Gastrocnemius medialis (tissue), 4 donors: ENCODE measurements around the gene UGT2B15. TPM values are rescaled to one million over a fixed set of nuclear protein-coding genes. Genes with fewer than 3 reads are reported as not detected.
"Not testable (repeated sequence)": the region's sequence is repeated elsewhere in the genome, so short reads cannot be mapped to it uniquely, and the experiment has no call there.

ENCODE experiments used
- ATAC-seq, 2 donors: fragments of 150-250 bp; one replicate each; pipeline ENCODE4 v1.9.1; 2016
- DNase-seq, 2 donors: peaks; one replicate each; pipeline ENCODE4 v3.0.0-alpha.2; 2019
- H3K27ac ChIP-seq, 4 donors: fragments of 200-600 bp; sonication (generic); 1 replicate in 1 of 4; 2 replicates in 3 of 4; pipeline ENCODE4 v1.5.1; 2016 to 2018; ENCODE audit warnings: mild to moderate bottlenecking in 2 of 4, moderate library complexity in 1 of 4
- H3K27me3 ChIP-seq, 3 donors: fragments of 200-600 bp; sonication (generic) in 2 of 3; 1 replicate in 1 of 3; 2 replicates in 2 of 3; pipeline versions ENCODE4 v1.5.1 to v1.6.0; 2016 to 2019; ENCODE audit warnings: mild to moderate bottlenecking in 1 of 3, moderate library complexity in 1 of 3
- H3K36me3 ChIP-seq, 2 donors: fragments of 200-600 bp; sonication (generic) in 1 of 2; one replicate each; pipeline ENCODE4 v1.5.1; 2017 to 2018
- H3K4me1 ChIP-seq, 2 donors: fragments of 200-600 bp; sonication (generic) in 1 of 2; one replicate each; pipeline ENCODE4 v1.5.1; 2016 to 2017; ENCODE audit warnings: mild to moderate bottlenecking in 2 of 2
- H3K4me3 ChIP-seq, 4 donors: fragments of 200-600 bp; sonication (generic) in 3 of 4; 1 replicate in 1 of 4; 2 replicates in 3 of 4; pipeline ENCODE4 v1.5.1; 2016 to 2019; ENCODE audit warnings: mild to moderate bottlenecking in 2 of 4
- H3K9me3 ChIP-seq, 3 donors: fragments of 200-600 bp; sonication (generic) in 2 of 3; 1 replicate in 1 of 3; 2 replicates in 2 of 3; pipeline ENCODE4 v1.5.1; 2016 to 2019
- CTCF ChIP-seq, 5 experiments: fragments of 450-650 bp in 3 of 5; fragments of 200-600 bp in 2 of 5; sonication (generic) in 2 of 5; IDR thresholded peaks in 4 of 5; conservative IDR thresholded peaks in 1 of 5; 1 replicate in 4 of 5; 2 replicates in 1 of 5; pipeline ENCODE4 v1.5.1; 2016 to 2019; ENCODE audit warnings: antibody characterized with exemption in 5 of 5, mild to moderate bottlenecking in 3 of 5, moderate library complexity in 3 of 5
- POLR2A ChIP-seq, 2 donors: fragments of 450-650 bp; IDR thresholded peaks; one replicate each; pipeline ENCODE4 v1.6.1; 2017; ENCODE audit warnings: antibody characterized with exemption in 2 of 2, mild to moderate bottlenecking in 2 of 2, moderate library complexity in 2 of 2
- in situ Hi-C, 4 donors: fragments of 200-750 bp; cut with MboI; loops; one replicate each; pipeline versions ENCODE4 v1.15.0 to v1.8.0; 2017; ENCODE audit warnings: low sequenced_read_pairs in 4 of 4
- intact Hi-C: fragments of 100-400 bp; cut with DNase I; formaldehyde crosslinking; loops from one replicate; pipeline ENCODE4 v1.15.1; 2023; ENCODE audit warnings: low total_unique reads
- total RNA-seq, 4 donors: library from RNA; depleted of rRNA; stranded (reverse); fragments of >200 nt; gene quantifications; one replicate each; pipeline versions ENCODE4 v1.1.0 to v1.2.3, GENCODE V29; 2016

Gene UGT2B15
- total RNA-seq, 4 donors from 2014 or later, result 0.16 to 0.19 TPM; not detected in 2

GRCh38 chr4:68658672-68659071 lies 11.8 kb downstream of the UGT2B15 start:
- DNase-seq (no peak), ATAC-seq (no peak)
- Histone ChIP-seq H3K4me3 (no peak overlapping the region), H3K9me3 (no peaks in the 10 kb centered on the region), H3K27me3 (no peaks in the 10 kb centered on the region), H3K27ac (no peak overlapping the region), H3K4me1 (no peaks in the 10 kb centered on the region), H3K36me3 (no peaks in the 10 kb centered on the region)
- intact Hi-C loops, result no loop called here
- TF ChIP-seq CTCF (IDR thresholded peaks at IDR 0.05 in 4 of 5, conservative IDR thresholded peaks at IDR 0.05 in 1 of 5) (no peak), POLR2A (IDR thresholded peaks at IDR 0.05) (no peak)
- in situ Hi-C loops, result no loop called here

DNA sequence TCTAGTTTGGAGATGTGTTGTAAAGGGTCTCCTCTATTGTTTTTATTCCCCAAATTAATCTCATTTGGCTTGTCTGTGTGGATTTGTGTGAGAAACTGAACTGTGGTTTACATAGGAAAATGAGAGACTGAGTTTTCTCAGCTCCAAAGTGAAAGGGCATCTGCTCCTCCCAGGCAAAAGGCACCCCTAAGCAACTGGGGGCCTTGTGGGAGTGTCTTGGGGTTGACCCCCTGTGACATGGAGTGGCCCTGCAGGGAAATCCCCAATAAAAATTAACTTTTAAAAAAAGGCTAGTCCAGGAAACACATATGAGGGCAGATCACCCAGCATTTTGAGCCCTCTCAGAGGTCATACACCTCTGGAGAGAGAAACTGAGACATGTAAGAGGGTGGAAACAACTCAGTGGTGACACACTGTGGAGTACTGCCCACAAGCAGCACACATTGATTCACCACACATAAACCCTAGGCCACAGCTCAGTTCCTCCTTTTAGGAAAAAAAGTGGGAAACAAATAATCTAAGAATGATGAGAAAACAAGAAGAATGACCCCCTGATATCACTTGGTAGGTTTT lies 13.3 kb downstream of the UGT2B15 start:
- ATAC-seq, H3K4me3 ChIP-seq, H3K27ac ChIP-seq, intact Hi-C loops, H3K4me1 ChIP-seq, H3K36me3 ChIP-seq, H3K27me3 ChIP-seq, H3K9me3 ChIP-seq, DNase-seq, in situ Hi-C loops: not testable (repeated sequence)

DNA sequence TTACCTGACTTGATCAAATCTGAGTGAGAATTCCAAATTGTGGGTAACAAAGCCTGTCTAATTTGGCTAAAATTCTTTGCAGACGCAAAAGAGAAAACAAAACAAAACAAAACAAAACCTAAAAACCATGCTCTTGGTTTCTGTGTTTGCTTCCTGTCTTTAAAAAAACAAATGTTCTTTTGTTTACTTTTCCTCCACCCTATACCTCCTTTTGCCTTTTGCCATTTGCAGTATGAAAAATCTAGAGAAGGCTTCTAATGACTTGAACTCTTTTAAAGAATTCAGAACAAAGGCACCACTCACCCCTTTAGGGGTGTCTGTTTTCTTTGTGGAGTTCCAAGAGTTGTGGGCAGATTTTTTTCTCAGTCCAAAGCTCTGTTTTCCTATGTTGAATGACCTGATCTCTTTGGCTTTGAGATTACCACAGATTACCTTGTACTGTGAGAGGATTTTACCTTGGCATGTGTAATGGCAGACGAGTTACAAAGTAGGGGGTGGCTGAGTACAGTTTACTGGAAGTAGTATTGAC lies 13.9 kb downstream of the UGT2B15 start:
- H3K4me3 ChIP-seq, ATAC-seq, in situ Hi-C loops: not testable (repeated sequence)

GRCh38 chr4:68655764-68656444 lies 14.5 kb downstream of the UGT2B15 start:
- H3K36me3 ChIP-seq, result no peaks in the 10 kb centered on the region
- H3K27ac ChIP-seq, result no peak overlapping the region
- no peak for ATAC-seq
- TF ChIP-seq CTCF (IDR thresholded peaks at IDR 0.05 in 4 of 5, conservative IDR thresholded peaks at IDR 0.05 in 1 of 5) (no peak), POLR2A (IDR thresholded peaks at IDR 0.05) (no peak)
- no peaks in the 10 kb centered on the region for H3K9me3 ChIP-seq
- in situ Hi-C loops (no loop called here), intact Hi-C loops (no loop called here)
- H3K27me3 ChIP-seq, result no peaks in the 10 kb centered on the region
- no peaks in the 10 kb centered on the region for H3K4me1 ChIP-seq
- DNase-seq, result no peak
- H3K4me3 ChIP-seq, result no peak overlapping the region

More for the DNA sequence above, 13.9 kb downstream of the UGT2B15 start:
- H3K4me1 ChIP-seq, H3K27me3 ChIP-seq, H3K36me3 ChIP-seq, DNase-seq, H3K9me3 ChIP-seq, H3K27ac ChIP-seq, intact Hi-C loops: not testable (repeated sequence)

GRCh38 chr4:68654946-68655721 lies 15.3 kb downstream of the UGT2B15 start:
- H3K4me1 ChIP-seq, result no peaks in the 10 kb centered on the region
- DNase-seq, result no peak
- no peaks in the 10 kb centered on the region for H3K27me3 ChIP-seq
- in situ Hi-C loops (no loop called here), intact Hi-C loops (no loop called here)
- no peaks in the 10 kb centered on the region for H3K9me3 ChIP-seq
- no peak for ATAC-seq
- no peak overlapping the region for H3K4me3 ChIP-seq
- H3K27ac ChIP-seq, result no peak overlapping the region
- TF ChIP-seq CTCF (IDR thresholded peaks at IDR 0.05 in 4 of 5, conservative IDR thresholded peaks at IDR 0.05 in 1 of 5), result no peak
- TF ChIP-seq POLR2A (IDR thresholded peaks at IDR 0.05), result no peak
- H3K36me3 ChIP-seq, result no peaks in the 10 kb centered on the region
